ENCODE results near the gene ONECUT1.

The ONECUT1 gene

DNA sequence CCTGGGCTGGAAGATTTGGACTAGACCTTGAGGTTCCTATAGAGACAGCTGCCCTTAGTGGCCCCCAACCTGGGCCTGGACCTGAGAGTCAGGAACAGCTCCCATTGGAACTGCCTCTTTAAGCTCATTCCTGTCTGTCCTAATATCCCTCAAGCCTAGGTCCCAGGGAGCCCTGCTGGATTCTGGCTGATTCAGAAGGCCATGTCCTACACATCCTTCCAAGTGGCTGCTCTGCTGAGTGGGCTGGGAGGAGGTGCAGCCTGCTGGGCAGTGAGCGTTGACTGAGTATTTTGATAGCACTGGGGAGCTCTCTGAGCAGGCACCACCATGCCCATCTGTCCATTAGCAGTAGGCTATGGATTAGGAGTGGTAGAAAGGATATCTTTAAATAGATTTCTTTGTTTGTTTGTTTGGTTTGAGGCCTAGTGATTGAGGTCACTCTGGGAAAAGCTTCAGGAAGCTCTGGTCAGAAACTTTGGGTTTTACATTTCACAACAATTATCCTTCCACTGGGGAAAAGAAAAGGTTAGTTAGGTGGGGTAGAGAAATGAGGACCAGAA is 56.4 kb downstream of the ONECUT1 start:
- Mint-ChIP-seq H3K27me3 (no peaks in the 10 kb centered on the region), H3K4me3 (no peak overlapping the region), H3K9me3 (no peaks in the 10 kb centered on the region), H3K4me1 (ENCODE audit: low read depth) (peaks cover 13% of the 10 kb centered on the region), H3K36me3 (ENCODE audit: low read depth) (no peaks in the 10 kb centered on the region), H3K27ac (no peak overlapping the region)

DNA sequence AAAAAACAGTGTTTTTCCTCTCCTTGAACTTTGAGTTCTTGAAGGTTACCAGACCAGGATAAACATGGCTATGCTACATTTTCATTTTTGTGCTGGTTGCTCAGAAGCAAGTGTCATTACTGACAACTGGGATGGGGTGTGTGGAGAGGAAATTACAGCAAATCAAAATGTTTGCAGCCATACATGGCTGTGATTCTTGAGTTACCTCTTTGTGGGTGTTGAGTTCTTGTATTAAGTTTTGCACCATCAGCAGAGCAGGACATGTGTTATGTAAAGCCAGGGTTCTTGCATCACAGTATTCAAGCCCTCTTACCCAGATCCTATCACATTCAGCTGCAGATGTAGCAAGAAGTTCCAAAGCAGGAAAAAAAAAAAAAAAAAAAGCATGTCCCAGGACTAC is 57.0 kb downstream of the ONECUT1 start:
- H3K27me3 Mint-ChIP-seq = no peaks in the 10 kb centered on the region
- H3K4me3 Mint-ChIP-seq = no peak overlapping the region
- peaks cover 17% of the 10 kb centered on the region for H3K4me1 Mint-ChIP-seq (ENCODE audit: low read depth)
- H3K9me3 Mint-ChIP-seq = no peaks in the 10 kb centered on the region
- no peak overlapping the region for H3K27ac Mint-ChIP-seq
- no peaks in the 10 kb centered on the region for H3K36me3 Mint-ChIP-seq (ENCODE audit: low read depth)

DNA sequence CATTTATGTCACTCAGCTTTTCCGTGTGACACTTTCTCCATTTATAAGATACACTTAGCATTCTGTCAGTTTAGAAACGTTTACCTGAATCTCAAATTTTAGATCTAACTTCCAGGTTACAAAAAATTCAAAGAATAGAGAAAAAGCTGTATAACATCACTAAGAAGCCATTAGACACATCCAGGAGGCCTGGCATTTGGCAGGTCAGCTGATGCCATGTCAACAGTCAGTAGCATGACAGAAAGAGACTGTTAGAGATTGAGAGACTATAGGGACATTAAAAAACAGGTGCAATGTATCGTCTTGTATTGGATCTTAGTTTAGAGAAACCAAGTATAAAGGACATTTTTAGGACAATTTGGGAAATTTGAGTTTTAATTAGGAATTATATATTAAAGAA is 57.6 kb downstream of the ONECUT1 start:
- H3K9me3 Mint-ChIP-seq = no peaks in the 10 kb centered on the region
- no peak overlapping the region for H3K4me3 Mint-ChIP-seq
- H3K27ac Mint-ChIP-seq = no peak overlapping the region
- no peaks in the 10 kb centered on the region for H3K36me3 Mint-ChIP-seq (ENCODE audit: low read depth)
- peaks cover 20% of the 10 kb centered on the region for H3K4me1 Mint-ChIP-seq (ENCODE audit: low read depth)
- no peaks in the 10 kb centered on the region for H3K27me3 Mint-ChIP-seq

DNA sequence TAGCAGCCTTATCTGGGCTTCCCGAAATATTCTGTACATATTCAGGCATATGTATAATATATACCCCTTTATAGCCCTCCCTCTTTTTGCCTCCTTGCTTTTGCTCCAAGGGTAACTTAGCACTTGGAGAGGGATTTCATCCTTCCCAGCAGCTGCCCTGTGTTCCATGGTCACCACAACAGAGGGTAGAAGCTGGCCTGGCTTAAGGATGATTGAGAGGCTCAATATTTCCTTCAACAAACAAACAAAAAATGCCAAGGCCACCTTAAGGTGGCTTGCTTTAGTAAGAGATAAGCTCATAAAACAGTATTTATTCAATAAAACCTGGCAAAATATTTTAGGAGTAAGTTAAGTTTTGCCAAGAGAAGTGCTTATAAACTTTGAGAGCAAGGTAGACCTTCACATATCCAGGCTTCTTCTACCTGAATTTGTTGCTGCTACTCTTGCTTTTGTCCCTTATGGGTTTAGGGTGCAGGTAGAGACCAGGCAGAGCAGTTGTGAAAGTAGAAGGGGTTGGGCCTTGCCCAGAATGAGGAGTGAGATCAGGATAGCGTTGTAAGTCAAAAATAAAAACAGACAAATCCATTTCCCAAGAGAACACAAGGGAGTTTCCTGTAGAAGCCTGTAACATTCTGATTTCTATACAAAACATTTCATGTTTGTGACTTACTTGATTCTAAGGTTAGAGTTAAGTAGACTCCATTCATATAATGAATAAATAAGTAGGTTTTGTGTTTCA is 58.2 kb downstream of the ONECUT1 start:
- H3K36me3 Mint-ChIP-seq (ENCODE audit: low read depth) = no peaks in the 10 kb centered on the region
- no peaks in the 10 kb centered on the region for H3K9me3 Mint-ChIP-seq
- H3K27ac Mint-ChIP-seq = no peak overlapping the region
- H3K27me3 Mint-ChIP-seq = no peaks in the 10 kb centered on the region
- no peak overlapping the region for H3K4me3 Mint-ChIP-seq
- H3K4me1 Mint-ChIP-seq (ENCODE audit: low read depth) = peaks cover 20% of the 10 kb centered on the region

DNA sequence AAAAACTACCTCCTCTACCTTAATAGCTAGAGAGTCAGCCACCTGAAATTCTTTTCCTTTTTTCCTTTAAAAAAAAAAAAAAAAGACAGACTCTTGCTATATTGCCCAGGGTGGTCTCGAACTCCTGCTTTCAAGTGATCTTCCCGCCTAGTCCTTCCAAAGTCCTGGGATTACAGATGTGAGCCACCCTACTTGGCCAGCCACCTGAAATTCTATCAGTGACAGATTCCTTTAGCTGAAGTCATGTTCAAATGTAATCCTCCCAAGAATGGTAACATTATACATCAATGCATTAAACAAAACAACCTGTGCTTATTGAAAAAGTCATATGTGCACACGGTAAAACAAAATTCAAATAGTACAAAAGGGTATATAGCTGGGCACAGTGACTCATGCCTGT is 59.1 kb downstream of the ONECUT1 start:
- no peak overlapping the region for H3K27ac Mint-ChIP-seq

DNA sequence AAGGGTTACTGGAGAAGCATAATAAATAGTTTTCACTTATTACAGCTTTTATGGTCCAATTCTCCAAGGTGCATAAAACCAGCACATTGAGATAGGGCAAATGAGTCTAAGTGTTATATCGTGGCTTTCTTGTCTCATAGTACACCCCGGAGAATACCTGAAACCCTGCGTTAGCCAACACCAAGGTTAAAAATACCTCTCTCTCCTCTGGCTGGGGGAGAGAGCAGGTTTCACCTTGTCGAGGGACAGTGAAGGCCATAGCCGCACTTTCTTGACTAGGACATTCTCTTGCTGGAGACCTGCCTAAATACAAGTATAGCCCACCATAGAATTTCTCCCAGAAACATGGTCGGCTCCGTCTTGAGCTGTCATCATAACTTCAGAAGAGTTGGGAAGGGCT is 59.5 kb downstream of the ONECUT1 start:
- Mint-ChIP-seq H3K27me3 (no peaks in the 10 kb centered on the region), H3K9me3 (no peaks in the 10 kb centered on the region), H3K27ac (no peak overlapping the region), H3K36me3 (ENCODE audit: low read depth) (no peaks in the 10 kb centered on the region), H3K4me3 (no peak overlapping the region), H3K4me1 (ENCODE audit: low read depth) (peaks cover 20% of the 10 kb centered on the region)

More for the DNA sequence above, 59.1 kb downstream of the ONECUT1 start:
- H3K27me3 Mint-ChIP-seq = no peaks in the 10 kb centered on the region
- H3K4me1 Mint-ChIP-seq (ENCODE audit: low read depth) = peaks cover 20% of the 10 kb centered on the region
- H3K36me3 Mint-ChIP-seq (ENCODE audit: low read depth) = no peaks in the 10 kb centered on the region
- H3K4me3 Mint-ChIP-seq = no peak overlapping the region
- no peaks in the 10 kb centered on the region for H3K9me3 Mint-ChIP-seq

DNA sequence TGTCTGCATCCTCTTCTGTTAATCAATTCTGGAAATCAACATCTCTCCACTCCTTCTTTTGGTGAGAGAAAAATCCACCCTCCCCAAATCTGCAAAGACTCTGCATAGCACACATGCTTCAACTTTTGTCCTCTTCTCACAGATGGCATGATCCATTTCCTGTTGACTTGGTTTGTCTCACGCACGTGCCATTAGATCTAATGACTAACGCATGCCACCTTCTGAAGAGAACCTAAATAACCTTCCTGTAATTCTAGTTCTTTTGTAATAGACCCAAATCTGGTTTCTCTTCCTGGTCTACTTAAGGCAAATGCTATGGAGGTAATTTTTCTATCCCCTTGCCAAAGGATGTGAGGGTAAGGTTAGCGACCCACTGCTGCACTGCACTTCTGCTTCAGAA is 60.0 kb downstream of the ONECUT1 start:
- peak overlapping the region; percentile 15 for H3K27ac Mint-ChIP-seq
- H3K4me1 Mint-ChIP-seq (ENCODE audit: low read depth) = peaks cover 20% of the 10 kb centered on the region
- no peak overlapping the region for H3K4me3 Mint-ChIP-seq

DNA sequence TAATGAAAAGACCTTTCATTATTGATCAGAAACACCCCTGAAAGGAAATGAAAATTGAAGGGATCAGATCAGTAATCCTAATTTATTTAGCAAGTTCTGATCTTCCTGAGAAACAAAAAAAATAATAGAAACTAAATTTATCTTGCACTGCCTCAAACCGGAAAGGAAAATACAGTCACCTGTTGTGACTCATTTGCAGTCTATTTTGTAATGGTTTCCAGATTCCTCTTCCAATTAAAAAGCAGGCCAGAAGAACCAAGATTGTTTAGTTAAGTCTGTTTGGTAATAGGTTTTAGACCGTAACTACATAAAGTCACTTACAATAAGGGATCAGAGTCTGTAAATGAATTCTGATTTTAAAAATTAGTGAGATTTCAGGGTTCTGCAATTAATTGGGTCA is 61.2 kb downstream of the ONECUT1 start:
- Mint-ChIP-seq H3K9me3 (no peaks in the 10 kb centered on the region), H3K36me3 (ENCODE audit: low read depth) (no peaks in the 10 kb centered on the region), H3K4me1 (ENCODE audit: low read depth) (peaks cover 20% of the 10 kb centered on the region), H3K27me3 (no peaks in the 10 kb centered on the region), H3K27ac (no peak overlapping the region), H3K4me3 (no peak overlapping the region)

More for the DNA sequence above, 60.0 kb downstream of the ONECUT1 start:
- no peaks in the 10 kb centered on the region for H3K9me3 Mint-ChIP-seq
- no peaks in the 10 kb centered on the region for H3K36me3 Mint-ChIP-seq (ENCODE audit: low read depth)
- no peaks in the 10 kb centered on the region for H3K27me3 Mint-ChIP-seq

DNA sequence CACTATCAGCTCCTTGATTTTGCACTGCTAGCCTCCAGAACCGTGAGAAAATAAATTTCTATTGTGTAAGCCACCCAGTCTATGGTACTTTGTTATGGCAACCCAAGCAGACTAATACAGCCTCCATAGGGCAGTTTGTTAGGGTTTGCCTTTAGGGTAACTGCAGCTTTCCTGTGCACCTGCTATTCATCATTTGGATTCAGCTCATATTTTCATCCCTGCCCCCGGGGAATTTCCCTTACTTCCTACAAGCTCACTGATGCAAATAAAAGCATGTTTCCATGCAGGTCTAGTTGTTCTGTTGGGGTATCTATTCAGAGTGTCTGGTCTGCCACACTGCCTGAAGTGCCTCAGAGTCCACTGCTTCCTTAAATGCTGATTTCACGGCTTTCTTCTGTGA is 62.3 kb downstream of the ONECUT1 start:
- no peaks in the 10 kb centered on the region for H3K9me3 Mint-ChIP-seq
- H3K4me1 Mint-ChIP-seq (ENCODE audit: low read depth) = peaks cover 20% of the 10 kb centered on the region
- H3K36me3 Mint-ChIP-seq (ENCODE audit: low read depth) = no peaks in the 10 kb centered on the region
- H3K27me3 Mint-ChIP-seq = no peaks in the 10 kb centered on the region
- no peak overlapping the region for H3K27ac Mint-ChIP-seq
- H3K4me3 Mint-ChIP-seq = no peak overlapping the region

DNA sequence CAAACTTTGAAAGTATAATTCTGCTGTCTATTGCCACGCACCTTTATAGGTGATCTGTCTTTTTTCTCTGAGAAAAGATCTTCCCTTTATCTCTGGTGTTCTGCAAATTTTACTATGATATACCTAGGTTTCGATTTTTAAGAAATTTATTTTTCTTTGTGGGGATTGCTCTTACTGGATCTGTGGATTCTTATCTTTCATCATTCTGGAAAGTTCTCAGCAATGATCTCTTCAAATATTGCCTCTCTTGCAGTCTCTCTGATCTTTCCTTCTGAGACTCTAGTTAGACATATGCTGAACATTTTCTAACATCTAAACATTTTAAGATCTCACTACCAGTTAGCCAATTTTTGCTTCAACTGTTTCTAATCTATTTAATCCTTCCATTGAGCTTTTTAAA is 63.9 kb downstream of the ONECUT1 start:
- Mint-ChIP-seq H3K4me1 (ENCODE audit: low read depth) (peaks cover 20% of the 10 kb centered on the region), H3K36me3 (ENCODE audit: low read depth) (no peaks in the 10 kb centered on the region), H3K9me3 (no peaks in the 10 kb centered on the region), H3K4me3 (no peak overlapping the region), H3K27ac (no peak overlapping the region), H3K27me3 (no peaks in the 10 kb centered on the region)

DNA sequence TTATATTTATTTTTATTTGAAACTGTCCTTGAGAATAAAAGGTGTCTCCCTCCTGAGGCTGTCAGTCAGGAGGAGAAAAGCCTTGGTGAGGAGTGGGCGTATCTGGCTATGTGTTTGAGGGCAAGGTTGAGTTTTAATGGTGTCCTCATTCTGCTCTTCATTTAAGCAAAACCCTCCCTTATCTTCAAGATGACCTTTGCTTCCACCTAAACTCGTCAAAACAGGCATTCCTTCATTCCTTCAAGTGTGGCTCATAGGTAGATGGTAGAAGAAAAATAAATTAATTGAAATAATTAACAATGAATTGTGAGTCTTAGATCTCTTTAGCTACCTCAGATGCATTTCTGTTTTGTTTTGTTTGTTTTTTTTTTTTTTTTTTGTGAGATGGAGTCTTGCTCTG is 71.6 kb downstream of the ONECUT1 start:
- Mint-ChIP-seq H3K27me3 (no peaks in the 10 kb centered on the region), H3K4me3 (no peak overlapping the region), H3K9me3 (no peaks in the 10 kb centered on the region), H3K4me1 (ENCODE audit: low read depth) (no peaks in the 10 kb centered on the region), H3K27ac (no peak overlapping the region), H3K36me3 (ENCODE audit: low read depth) (no peaks in the 10 kb centered on the region)

DNA sequence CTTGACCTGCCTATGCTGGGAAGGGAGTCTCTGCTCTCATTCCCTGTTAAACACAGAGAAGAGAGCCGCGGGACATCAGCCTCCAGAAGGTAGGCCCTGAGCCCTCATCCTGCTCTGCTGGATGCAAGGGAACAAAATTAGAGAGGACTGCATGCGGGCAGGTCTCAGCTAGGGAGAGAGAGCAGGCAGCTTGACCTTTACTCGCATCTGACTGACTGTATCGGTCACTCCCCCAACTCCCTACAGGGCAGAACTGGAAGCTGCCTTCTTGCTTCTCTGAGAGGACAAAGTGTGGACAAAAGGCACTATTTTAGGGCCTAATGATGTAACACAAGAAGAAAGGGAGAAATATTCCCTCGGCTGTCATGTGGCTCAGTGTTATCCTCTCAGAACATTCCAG is 72.2 kb downstream of the ONECUT1 start:
- no peaks in the 10 kb centered on the region for H3K27me3 Mint-ChIP-seq
- H3K27ac Mint-ChIP-seq = no peak overlapping the region
- no peaks in the 10 kb centered on the region for H3K36me3 Mint-ChIP-seq (ENCODE audit: low read depth)
- no peak overlapping the region for H3K4me3 Mint-ChIP-seq
- no peaks in the 10 kb centered on the region for H3K9me3 Mint-ChIP-seq
- H3K4me1 Mint-ChIP-seq (ENCODE audit: low read depth) = no peaks in the 10 kb centered on the region

DNA sequence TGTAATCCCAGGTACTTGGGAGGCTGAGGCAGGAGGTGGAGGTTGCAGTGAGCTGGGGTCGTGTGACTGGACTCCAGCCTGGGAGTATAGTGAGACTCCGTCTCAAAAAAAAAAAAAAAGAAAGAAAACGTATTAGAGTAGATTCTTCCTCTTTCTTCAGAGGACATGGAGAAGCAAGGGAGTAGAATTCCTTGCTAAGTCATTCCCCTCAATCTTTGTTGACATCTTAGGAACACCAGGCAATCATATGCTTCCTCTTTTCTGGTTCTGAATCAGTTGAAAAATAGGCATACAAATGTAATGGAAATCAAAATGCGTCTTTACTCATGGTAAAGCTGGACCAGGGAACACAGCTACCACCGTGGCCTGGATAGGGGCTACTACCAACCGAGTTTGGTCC is 72.7 kb downstream of the ONECUT1 start:
- Mint-ChIP-seq H3K4me1 (ENCODE audit: low read depth) (no peaks in the 10 kb centered on the region), H3K9me3 (no peaks in the 10 kb centered on the region), H3K27ac (no peak overlapping the region), H3K36me3 (ENCODE audit: low read depth) (no peaks in the 10 kb centered on the region), H3K4me3 (no peak overlapping the region), H3K27me3 (no peaks in the 10 kb centered on the region)

DNA sequence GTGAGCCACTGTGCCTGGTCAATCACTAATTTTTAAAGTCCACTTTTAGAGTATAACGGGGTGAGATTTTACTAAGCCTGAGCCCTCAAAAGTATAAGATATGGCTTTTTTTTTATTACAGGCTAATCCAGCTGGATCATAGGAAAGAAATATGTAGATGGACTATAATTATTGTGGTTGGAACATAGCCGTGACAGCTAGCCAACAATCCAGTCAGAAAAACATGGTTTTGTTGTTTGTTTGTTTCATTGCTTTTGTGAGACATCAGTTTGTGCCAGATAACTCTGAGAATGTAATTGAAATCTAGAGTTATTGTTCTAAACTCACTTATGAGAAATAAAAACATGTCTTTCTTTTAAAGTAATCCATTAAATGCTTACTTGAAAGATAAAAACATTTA is 73.6 kb downstream of the ONECUT1 start:
- no peaks in the 10 kb centered on the region for H3K36me3 Mint-ChIP-seq (ENCODE audit: low read depth)
- no peaks in the 10 kb centered on the region for H3K9me3 Mint-ChIP-seq
- H3K27ac Mint-ChIP-seq = no peak overlapping the region
- no peaks in the 10 kb centered on the region for H3K4me1 Mint-ChIP-seq (ENCODE audit: low read depth)
- H3K27me3 Mint-ChIP-seq = no peaks in the 10 kb centered on the region
- no peak overlapping the region for H3K4me3 Mint-ChIP-seq

DNA sequence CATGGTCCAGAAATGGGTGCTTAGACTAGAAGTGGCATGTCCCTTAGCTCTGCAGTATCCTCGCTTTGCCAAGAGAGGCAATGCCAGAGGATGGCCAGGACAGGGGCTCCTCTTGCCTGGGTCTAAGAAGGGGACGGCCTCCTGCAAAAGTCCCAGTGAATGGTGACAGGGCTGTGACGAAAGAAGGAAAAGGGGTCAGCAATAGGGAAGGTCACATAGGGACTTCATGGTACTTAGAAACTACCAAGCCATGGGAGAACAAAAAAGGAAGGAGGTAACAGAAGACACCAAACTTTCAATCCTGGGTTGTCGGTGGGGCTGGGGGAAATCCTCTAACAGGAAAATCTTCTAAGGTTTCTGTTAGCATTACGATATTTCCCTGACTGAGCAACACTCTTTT is 74.7 kb downstream of the ONECUT1 start:
- Mint-ChIP-seq H3K27ac (no peak overlapping the region), H3K36me3 (ENCODE audit: low read depth) (no peaks in the 10 kb centered on the region), H3K4me3 (no peak overlapping the region), H3K27me3 (no peaks in the 10 kb centered on the region), H3K9me3 (no peaks in the 10 kb centered on the region), H3K4me1 (ENCODE audit: low read depth) (peaks cover 4% of the 10 kb centered on the region)

DNA sequence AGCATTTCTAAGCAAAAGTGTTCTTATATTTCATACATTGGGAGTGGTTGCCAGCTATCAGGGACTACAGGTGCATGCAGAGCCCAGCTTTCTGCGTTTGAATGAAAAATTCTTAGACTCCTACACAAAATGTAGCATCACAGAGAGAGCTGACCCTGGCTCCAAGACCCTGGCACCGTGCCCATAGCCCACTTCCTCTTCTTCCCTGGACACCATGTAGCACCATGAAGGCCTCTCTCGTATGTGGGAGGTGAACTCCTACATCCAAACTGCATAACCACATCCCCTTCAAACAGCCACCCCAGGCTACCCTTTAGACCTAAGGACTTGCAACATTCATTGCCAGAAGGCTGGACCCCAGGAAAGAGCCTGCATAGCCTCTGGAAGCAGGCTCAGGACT is 75.2 kb downstream of the ONECUT1 start:
- Mint-ChIP-seq H3K27me3 (no peaks in the 10 kb centered on the region), H3K9me3 (no peaks in the 10 kb centered on the region), H3K36me3 (ENCODE audit: low read depth) (no peaks in the 10 kb centered on the region), H3K4me1 (ENCODE audit: low read depth) (peaks cover 7% of the 10 kb centered on the region), H3K4me3 (no peak overlapping the region), H3K27ac (no peak overlapping the region)
